Uterus (tissue), 4 donors: Measurements from ENCODE around the gene FNDC10. TPM values are rescaled to one million over a fixed set of nuclear protein-coding genes. Genes with fewer than 3 reads are reported as not detected.
"Not testable (repeated sequence)": the region's sequence is repeated elsewhere in the genome, so short reads cannot be mapped to it uniquely, and the experiment has no call there.

Experiments used
- DNase-seq, 2 donors: peaks; one replicate each; pipeline ENCODE4 v3.0.0-alpha.2; 2019 to 2020
- H3K27ac ChIP-seq, 2 donors: fragments of 200-600 bp; sonication (generic); 1 replicate in 1 of 2; 2 replicates in 1 of 2; pipeline ENCODE4 v1.5.1; 2016 to 2018
- H3K27me3 ChIP-seq, 2 donors: fragments of 200-600 bp; sonication (generic); one replicate each; pipeline ENCODE4 v1.5.1; 2018 to 2019; ENCODE audit warnings: control low read depth in 1 of 2
- H3K36me3 ChIP-seq, 2 donors: fragments of 200-600 bp; sonication (generic); one replicate each; pipeline ENCODE4 v1.5.1; 2019; ENCODE audit warnings: control low read depth in 1 of 2
- H3K4me1 ChIP-seq, 2 donors: fragments of 200-600 bp; sonication (generic); one replicate each; pipeline ENCODE4 v1.5.1; 2018 to 2019; ENCODE audit warnings: control low read depth in 1 of 2
- H3K4me3 ChIP-seq, 2 donors: fragments of 200-600 bp; sonication (generic); 1 replicate in 1 of 2; 2 replicates in 1 of 2; pipeline ENCODE4 v1.5.1; 2018 to 2019; ENCODE audit warnings: mild to moderate bottlenecking in 1 of 2
- H3K9me3 ChIP-seq, 2 donors: fragments of 200-600 bp; sonication (generic); one replicate each; pipeline ENCODE4 v1.5.1; 2019; ENCODE audit warnings: control low read depth in 1 of 2
- POLR2A ChIP-seq, 2 donors: fragments of 450-650 bp; IDR thresholded peaks; one replicate each; pipeline ENCODE4 v1.6.1; 2016; ENCODE audit warnings: antibody characterized with exemption in 2 of 2, mild to moderate bottlenecking in 1 of 2, moderate library complexity in 1 of 2
- intact Hi-C: fragments of 100-400 bp; cut with DNase I; formaldehyde crosslinking; loops from one replicate; pipeline ENCODE4 v1.15.1; 2023; ENCODE audit warnings: low total_unique reads
- total RNA-seq, 4 donors: library from RNA; depleted of rRNA in 3 of 4; stranded (reverse); fragments of >200 nt in 3 of 4; gene quantifications; one replicate each; pipeline versions ENCODE4 v1.1.0 to v1.2.4, GENCODE V29; 2014 to 2023
- TF ChIP-seq, protein P1 (sequence below), 4 experiments: fragments of 200-600 bp in 2 of 4; fragments of 450-650 bp in 2 of 4; sonication (generic) in 2 of 4; IDR thresholded peaks; one replicate each; pipeline ENCODE4 v1.5.1; 2016 to 2019; ENCODE audit warnings: antibody characterized with exemption in 4 of 4, mild to moderate bottlenecking in 2 of 4, moderate library complexity in 1 of 4
- donor health status: DM: yes; HTN: yes; CAD: no.

The FNDC10 gene
- total RNA-seq, 4 donors from 2014 or later = 0.40 to 0.48 TPM; not detected in 2

GRCh38 chr1:1559066-1559465 is 40.9 kb downstream of the FNDC10 start:
- DNase-seq = no peak
- H3K9me3 ChIP-seq = no peaks in the 10 kb centered on the region
- no peaks in the 10 kb centered on the region for H3K4me1 ChIP-seq
- no peak overlapping the region for H3K4me3 ChIP-seq
- intact Hi-C loops = no loop called here
- TF ChIP-seq POLR2A (IDR thresholded peaks at IDR 0.05) = no peak
- TF ChIP-seq, protein P1, sequence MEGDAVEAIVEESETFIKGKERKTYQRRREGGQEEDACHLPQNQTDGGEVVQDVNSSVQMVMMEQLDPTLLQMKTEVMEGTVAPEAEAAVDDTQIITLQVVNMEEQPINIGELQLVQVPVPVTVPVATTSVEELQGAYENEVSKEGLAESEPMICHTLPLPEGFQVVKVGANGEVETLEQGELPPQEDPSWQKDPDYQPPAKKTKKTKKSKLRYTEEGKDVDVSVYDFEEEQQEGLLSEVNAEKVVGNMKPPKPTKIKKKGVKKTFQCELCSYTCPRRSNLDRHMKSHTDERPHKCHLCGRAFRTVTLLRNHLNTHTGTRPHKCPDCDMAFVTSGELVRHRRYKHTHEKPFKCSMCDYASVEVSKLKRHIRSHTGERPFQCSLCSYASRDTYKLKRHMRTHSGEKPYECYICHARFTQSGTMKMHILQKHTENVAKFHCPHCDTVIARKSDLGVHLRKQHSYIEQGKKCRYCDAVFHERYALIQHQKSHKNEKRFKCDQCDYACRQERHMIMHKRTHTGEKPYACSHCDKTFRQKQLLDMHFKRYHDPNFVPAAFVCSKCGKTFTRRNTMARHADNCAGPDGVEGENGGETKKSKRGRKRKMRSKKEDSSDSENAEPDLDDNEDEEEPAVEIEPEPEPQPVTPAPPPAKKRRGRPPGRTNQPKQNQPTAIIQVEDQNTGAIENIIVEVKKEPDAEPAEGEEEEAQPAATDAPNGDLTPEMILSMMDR (IDR thresholded peaks at IDR 0.05) = no peak
- H3K27me3 ChIP-seq = no peaks in the 10 kb centered on the region
- no peak overlapping the region for H3K27ac ChIP-seq
- no peaks in the 10 kb centered on the region for H3K36me3 ChIP-seq

DNA sequence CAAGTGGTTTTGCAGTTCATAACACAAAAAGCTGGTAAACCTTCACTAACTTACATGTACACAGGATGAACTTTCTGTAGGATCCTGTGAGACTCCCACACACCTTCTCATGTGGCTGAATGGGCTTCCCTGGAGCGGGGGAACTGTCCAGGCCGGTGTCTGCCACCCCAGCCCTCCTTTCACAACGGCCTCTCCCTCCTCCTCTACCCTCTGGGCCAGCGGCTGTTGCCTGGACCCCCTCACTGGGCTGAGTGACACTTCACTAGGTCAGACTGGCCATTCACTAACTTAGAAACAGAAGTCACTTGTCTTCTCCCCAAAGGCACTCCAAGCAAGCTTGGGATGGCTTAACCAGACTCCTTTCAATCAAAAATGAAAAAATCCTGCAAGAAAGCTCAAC is 41.3 kb downstream of the FNDC10 start:
- Histone ChIP-seq H3K36me3 (no peaks in the 10 kb centered on the region), H3K27ac (no peak overlapping the region), H3K9me3 (no peaks in the 10 kb centered on the region), H3K4me3 (no peak overlapping the region), H3K27me3 (no peaks in the 10 kb centered on the region), H3K4me1 (no peaks in the 10 kb centered on the region)
- no peak for TF ChIP-seq POLR2A (IDR thresholded peaks at IDR 0.05)
- TF ChIP-seq, protein P1 (IDR thresholded peaks at IDR 0.05) = no peak
- DNase-seq = no peak
- intact Hi-C loops = no loop called here

DNA sequence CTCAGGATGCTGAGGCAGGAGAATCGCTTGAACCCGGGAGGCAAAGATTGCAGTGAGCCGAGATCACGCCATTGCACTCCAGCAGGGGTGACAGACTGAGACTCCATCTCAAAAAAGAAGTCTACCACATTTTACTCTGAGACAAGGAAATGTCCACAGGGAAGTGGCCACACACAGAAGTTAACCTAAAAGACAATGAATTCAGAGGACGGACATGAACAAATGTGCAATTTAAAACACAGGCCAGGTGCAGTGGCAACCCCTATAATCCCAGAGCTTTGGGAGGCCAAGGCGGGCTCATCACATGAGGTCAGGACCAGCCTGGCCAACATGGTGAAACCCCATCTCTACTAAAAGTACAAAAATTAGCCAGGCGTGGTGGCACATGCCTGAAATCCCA is 42.2 kb downstream of the FNDC10 start:
- DNase-seq, H3K27ac ChIP-seq, H3K4me3 ChIP-seq, H3K9me3 ChIP-seq, H3K36me3 ChIP-seq, H3K4me1 ChIP-seq, H3K27me3 ChIP-seq, intact Hi-C loops: not testable (repeated sequence)

DNA sequence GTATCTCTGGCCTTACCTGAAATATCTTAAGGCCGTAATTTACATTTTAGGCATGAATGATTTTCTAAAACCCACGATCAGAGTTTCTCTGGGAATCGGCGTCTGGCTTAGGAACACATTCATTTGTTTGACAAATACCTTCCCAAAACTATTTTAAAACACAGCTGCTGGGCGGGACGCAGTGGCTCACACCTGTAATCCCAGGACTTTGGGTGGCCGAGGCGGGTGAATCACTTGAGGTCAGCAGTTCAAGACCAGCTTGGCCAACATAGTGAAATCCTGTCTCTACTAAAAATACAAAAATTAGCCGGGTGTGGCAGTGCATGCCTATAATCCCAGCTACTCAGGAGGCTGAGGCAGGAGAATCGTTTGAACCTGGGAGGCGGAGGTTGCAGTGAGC is 43.0 kb downstream of the FNDC10 start:
- H3K27ac ChIP-seq, H3K27me3 ChIP-seq, H3K4me3 ChIP-seq, H3K9me3 ChIP-seq, intact Hi-C loops, H3K36me3 ChIP-seq, H3K4me1 ChIP-seq, DNase-seq: not testable (repeated sequence)

DNA sequence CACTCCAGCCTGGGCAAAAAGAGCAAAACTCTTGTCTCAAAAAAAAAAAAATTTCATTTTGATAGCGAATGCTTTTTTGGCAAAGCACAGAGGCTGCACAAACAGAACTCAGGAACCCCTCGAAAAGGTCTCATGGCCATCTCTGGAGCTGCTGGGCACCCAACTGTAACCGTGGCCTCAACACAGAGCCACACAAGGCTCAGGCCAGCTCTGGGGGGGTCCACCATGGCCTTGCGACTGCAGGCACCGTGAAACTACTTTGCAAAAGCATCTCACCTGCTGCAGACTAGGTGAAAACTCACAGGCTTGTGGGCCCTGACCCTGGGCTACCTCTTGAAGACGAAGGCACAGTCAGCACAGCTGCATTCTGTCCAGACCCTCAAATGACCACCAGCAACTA is 43.4 kb downstream of the FNDC10 start:
- no peak for DNase-seq
- H3K27me3 ChIP-seq = no peaks in the 10 kb centered on the region
- no peaks in the 10 kb centered on the region for H3K36me3 ChIP-seq
- H3K4me1 ChIP-seq = no peaks in the 10 kb centered on the region
- no peaks in the 10 kb centered on the region for H3K9me3 ChIP-seq
- no peak overlapping the region for H3K27ac ChIP-seq
- no peak overlapping the region for H3K4me3 ChIP-seq
- intact Hi-C loops = no loop called here
- TF ChIP-seq, protein P1 (IDR thresholded peaks at IDR 0.05) = no peak
- TF ChIP-seq POLR2A (IDR thresholded peaks at IDR 0.05) = no peak

DNA sequence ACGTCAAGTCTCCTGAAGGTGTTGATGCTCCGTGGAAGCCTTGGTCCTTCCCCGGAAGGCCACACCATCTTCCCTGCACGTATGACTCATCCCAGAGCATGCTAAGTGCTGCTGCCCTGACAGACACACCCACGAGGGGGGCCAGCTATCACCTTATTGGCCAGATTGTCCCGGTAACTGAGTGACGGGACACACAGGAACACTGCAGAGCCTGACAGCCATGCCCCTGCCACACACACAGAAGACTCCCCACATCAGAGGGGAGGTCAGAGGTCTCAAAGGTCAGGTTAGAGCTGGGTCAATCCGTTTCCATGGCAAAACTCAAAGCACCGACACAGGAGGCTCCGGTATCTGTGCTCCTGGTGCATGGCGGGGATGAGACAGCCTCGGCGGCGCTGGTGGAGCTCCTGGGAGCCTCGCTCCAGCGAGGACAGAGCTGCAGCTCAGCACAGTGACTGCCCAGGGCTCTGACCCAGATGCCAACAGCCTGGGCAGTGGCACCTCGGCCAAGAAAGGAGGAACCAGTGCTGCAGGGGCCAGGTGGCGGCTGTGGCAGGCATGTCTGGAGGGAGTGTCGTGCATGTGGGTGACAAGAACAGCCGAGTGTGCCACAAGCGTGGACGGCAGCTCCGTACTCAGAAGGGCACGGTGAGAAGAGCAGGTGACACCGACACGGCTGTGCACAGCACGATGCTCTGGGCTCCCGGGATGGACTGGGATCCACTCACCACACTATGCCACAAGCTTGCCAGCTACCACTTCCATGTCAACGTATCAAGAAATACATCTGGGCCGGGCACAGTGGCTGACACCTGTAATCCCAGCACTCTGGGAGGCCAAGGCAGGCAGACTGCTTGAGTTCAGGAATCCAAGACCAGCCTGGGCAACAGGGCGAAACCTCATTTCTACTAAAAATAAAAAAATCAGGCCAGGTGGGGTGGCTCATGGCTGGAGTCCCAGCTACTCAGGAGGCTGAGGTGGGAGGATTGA is 44.7 kb downstream of the FNDC10 start:
- no peaks in the 10 kb centered on the region for H3K36me3 ChIP-seq
- no peaks in the 10 kb centered on the region for H3K27me3 ChIP-seq
- TF ChIP-seq, protein P1 (IDR thresholded peaks at IDR 0.05) = no peak
- TF ChIP-seq POLR2A (IDR thresholded peaks at IDR 0.05) = no peak
- H3K4me1 ChIP-seq = no peaks in the 10 kb centered on the region
- no peaks in the 10 kb centered on the region for H3K9me3 ChIP-seq
- intact Hi-C loops = no loop called here
- no peak overlapping the region for H3K27ac ChIP-seq
- H3K4me3 ChIP-seq = no peak overlapping the region
- no peak for DNase-seq
